ENCODE measurements around the gene WDR4.

DNA sequence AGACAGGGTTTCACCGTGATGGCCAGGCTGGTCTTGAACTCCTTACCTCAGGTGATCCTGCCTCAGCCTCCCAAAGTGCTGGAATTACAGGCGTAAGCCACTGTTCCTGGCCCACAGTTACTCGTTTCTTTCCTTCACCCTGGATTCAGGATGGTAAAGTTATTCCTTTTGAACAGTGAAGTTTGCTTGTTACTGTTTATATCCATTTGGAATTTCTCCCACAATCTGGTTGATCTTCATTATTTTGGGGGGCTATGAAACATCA lies 43.0 kb downstream of the WDR4 start:
- TF ChIP-seq CTCF (IDR thresholded peaks at IDR 0.05) (no peak), POLR2AphosphoS5 (IDR thresholded peaks at IDR 0.05) (no peak), POLR2A (IDR thresholded peaks at IDR 0.05) (no peak)
